ENCODE data around the gene YTHDC2. TPM values are rescaled to one million over a fixed set of nuclear protein-coding genes. Genes with fewer than 3 reads are reported as not detected.

YTHDC2 gene
- total and polyA plus RNA-seq, 2 of the 13 experiments (the other 11 are each of a cell fraction or from before 2014, with no cell fraction given), result 6.7 to 17.8 TPM

DNA sequence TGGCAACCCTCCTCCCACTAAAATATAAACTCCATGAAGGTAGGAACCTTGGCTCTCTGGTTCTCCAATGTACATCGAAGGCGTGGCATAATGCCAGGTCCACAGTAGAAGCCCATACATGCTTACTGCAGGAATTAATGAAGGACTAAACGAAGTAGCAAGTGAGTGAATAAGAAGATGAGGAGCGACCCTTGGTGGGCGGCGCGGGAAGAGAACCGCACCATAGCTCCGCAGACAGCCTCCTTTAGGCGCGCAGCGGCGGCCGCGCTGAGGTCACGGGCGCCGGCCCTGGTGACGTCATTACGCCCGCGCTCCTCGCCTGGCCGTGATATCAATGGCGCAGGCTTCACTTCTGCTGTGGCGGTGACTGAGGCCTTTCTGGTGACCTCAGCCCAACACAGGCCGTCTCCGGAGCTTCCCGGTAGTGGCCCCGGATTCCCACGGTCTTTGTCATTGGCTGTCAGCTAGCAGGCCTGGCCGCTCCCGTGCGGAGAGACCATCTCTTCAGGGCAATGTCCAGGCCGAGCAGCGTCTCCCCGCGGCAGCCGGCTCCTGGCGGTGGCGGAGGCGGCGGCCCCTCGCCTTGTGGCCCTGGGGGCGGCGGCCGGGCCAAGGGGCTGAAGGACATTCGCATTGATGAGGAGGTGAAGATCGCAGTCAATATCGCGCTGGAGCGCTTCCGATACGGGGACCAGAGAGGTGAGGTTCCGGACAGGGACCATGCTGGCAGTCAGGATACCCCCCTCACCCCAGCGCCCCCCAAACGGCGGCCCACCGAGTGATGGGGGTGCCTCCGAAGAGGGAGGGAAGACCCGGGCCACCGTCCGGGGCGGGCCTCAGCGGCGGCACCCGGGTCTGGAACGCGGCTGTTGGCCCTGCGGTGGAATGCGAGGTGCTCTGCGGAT lies at the start of gene YTHDC2 (continued):
- TF ChIP-seq, protein P1, sequence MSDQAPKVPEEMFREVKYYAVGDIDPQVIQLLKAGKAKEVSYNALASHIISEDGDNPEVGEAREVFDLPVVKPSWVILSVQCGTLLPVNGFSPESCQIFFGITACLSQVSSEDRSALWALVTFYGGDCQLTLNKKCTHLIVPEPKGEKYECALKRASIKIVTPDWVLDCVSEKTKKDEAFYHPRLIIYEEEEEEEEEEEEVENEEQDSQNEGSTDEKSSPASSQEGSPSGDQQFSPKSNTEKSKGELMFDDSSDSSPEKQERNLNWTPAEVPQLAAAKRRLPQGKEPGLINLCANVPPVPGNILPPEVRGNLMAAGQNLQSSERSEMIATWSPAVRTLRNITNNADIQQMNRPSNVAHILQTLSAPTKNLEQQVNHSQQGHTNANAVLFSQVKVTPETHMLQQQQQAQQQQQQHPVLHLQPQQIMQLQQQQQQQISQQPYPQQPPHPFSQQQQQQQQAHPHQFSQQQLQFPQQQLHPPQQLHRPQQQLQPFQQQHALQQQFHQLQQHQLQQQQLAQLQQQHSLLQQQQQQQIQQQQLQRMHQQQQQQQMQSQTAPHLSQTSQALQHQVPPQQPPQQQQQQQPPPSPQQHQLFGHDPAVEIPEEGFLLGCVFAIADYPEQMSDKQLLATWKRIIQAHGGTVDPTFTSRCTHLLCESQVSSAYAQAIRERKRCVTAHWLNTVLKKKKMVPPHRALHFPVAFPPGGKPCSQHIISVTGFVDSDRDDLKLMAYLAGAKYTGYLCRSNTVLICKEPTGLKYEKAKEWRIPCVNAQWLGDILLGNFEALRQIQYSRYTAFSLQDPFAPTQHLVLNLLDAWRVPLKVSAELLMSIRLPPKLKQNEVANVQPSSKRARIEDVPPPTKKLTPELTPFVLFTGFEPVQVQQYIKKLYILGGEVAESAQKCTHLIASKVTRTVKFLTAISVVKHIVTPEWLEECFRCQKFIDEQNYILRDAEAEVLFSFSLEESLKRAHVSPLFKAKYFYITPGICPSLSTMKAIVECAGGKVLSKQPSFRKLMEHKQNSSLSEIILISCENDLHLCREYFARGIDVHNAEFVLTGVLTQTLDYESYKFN (CRISPR knock-in tag; conservative IDR thresholded peaks at IDR 0.05), result peak; percentile 41
- TF ChIP-seq, protein P2, sequence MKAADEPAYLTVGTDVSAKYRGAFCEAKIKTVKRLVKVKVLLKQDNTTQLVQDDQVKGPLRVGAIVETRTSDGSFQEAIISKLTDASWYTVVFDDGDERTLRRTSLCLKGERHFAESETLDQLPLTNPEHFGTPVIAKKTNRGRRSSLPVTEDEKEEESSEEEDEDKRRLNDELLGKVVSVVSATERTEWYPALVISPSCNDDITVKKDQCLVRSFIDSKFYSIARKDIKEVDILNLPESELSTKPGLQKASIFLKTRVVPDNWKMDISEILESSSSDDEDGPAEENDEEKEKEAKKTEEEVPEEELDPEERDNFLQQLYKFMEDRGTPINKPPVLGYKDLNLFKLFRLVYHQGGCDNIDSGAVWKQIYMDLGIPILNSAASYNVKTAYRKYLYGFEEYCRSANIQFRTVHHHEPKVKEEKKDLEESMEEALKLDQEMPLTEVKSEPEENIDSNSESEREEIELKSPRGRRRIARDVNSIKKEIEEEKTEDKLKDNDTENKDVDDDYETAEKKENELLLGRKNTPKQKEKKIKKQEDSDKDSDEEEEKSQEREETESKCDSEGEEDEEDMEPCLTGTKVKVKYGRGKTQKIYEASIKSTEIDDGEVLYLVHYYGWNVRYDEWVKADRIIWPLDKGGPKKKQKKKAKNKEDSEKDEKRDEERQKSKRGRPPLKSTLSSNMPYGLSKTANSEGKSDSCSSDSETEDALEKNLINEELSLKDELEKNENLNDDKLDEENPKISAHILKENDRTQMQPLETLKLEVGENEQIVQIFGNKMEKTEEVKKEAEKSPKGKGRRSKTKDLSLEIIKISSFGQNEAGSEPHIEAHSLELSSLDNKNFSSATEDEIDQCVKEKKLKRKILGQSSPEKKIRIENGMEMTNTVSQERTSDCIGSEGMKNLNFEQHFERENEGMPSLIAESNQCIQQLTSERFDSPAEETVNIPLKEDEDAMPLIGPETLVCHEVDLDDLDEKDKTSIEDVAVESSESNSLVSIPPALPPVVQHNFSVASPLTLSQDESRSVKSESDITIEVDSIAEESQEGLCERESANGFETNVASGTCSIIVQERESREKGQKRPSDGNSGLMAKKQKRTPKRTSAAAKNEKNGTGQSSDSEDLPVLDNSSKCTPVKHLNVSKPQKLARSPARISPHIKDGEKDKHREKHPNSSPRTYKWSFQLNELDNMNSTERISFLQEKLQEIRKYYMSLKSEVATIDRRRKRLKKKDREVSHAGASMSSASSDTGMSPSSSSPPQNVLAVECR (CRISPR knock-in tag; IDR thresholded peaks at IDR 0.05; ENCODE audit: borderline replicate concordance), result peak; percentile 88
- peak; percentile 65 for TF ChIP-seq AGO1 (IDR thresholded peaks at IDR 0.05; ENCODE audit: low read depth, low read length, poor library complexity, severe bottlenecking)
- peak; percentile 94 for TF ChIP-seq ZMYM4 (CRISPR knock-in tag; IDR thresholded peaks at IDR 0.05)
- TF ChIP-seq ZFP36 (IDR thresholded peaks at IDR 0.05; ENCODE audit: borderline replicate concordance, low read depth, low read length, partially characterized antibody), result no peak
- TF ChIP-seq BCL6 (CRISPR knock-in tag; IDR thresholded peaks at IDR 0.05), result peak; percentile 46
- TF ChIP-seq ZNF501 (CRISPR knock-in tag; IDR thresholded peaks at IDR 0.05), result peak; percentile 68
- peak; percentile 78 for TF ChIP-seq POLR2AphosphoS5 (IDR thresholded peaks at IDR 0.05; ENCODE audit: low read depth, low read length)
- peak; percentile 69; the same call in 1 of the 2 replicates for TF ChIP-seq ZC3H13 (CRISPR knock-in tag; IDR thresholded peaks at IDR 0.05)
- TF ChIP-seq CHCHD3 (CRISPR knock-in tag; IDR thresholded peaks at IDR 0.05), result peak; percentile 54; the same call in 1 of the 2 replicates
- no peak for TF ChIP-seq ZNF337 (CRISPR knock-in tag; IDR thresholded peaks at IDR 0.05; ENCODE audit: borderline replicate concordance, low read depth)
- TF ChIP-seq, protein P3, sequence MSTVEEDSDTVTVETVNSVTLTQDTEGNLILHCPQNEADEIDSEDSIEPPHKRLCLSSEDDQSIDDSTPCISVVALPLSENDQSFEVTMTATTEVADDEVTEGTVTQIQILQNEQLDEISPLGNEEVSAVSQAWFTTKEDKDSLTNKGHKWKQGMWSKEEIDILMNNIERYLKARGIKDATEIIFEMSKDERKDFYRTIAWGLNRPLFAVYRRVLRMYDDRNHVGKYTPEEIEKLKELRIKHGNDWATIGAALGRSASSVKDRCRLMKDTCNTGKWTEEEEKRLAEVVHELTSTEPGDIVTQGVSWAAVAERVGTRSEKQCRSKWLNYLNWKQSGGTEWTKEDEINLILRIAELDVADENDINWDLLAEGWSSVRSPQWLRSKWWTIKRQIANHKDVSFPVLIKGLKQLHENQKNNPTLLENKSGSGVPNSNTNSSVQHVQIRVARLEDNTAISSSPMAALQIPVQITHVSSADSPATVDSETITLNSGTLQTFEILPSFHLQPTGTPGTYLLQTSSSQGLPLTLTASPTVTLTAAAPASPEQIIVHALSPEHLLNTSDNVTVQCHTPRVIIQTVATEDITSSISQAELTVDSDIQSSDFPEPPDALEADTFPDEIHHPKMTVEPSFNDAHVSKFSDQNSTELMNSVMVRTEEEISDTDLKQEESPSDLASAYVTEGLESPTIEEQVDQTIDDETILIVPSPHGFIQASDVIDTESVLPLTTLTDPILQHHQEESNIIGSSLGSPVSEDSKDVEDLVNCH (CRISPR knock-in tag; IDR thresholded peaks at IDR 0.05), result no peak
- TF ChIP-seq PAX8 (CRISPR knock-in tag; IDR thresholded peaks at IDR 0.05; ENCODE audit: borderline replicate concordance), result 0 out of 2 replicates have a peak, but pooled peaks have one; percentile 91
- TF ChIP-seq ZNF101 (CRISPR knock-in tag; IDR thresholded peaks at IDR 0.05; ENCODE audit: borderline replicate concordance, low read depth), result peak; percentile 82; the same call in 1 of the 2 replicates
- peak; percentile 91 for TF ChIP-seq YY1 (IDR thresholded peaks at IDR 0.05; ENCODE audit: insufficient read depth, insufficient replicate concordance, low read depth, low read length)

Measured in HepG2 (cell line).